CD4-positive, alpha-beta T cell treated with Interferon alpha-2 for 1 hour (primary cell): ENCODE measurements around the gene THAP4.
"Not testable (repeated sequence)": the region's sequence is repeated elsewhere in the genome, so short reads cannot be mapped to it uniquely, and the experiment has no call there.

Source experiments
- DNase-seq, 2 donors: peaks; one replicate each; pipeline ENCODE4 v3.0.0-alpha.2; 2020 to 2022

The THAP4 gene

GRCh38 chr2:241665731-241666440 lies 28.9 kb upstream of the THAP4 start:
- DNase-seq, result no peak

- not testable (repeated sequence) for DNase-seq
Observed at GRCh38 chr2:241662731-241663130, 25.8 kb upstream of the THAP4 start.

GRCh38 chr2:241660593-241661213 lies 23.7 kb upstream of the THAP4 start:
- DNase-seq, result no peak

GRCh38 chr2:241659150-241659739 lies 22.3 kb upstream of the THAP4 start:
- peak; percentile 15 to 45 for DNase-seq

GRCh38 chr2:241658296-241658695 lies 21.3 kb upstream of the THAP4 start:
- no peak for DNase-seq

GRCh38 chr2:241657786-241658254 lies 20.9 kb upstream of the THAP4 start:
- DNase-seq, result no peak

GRCh38 chr2:241656190-241656741 lies 19.3 kb upstream of the THAP4 start:
- no peak for DNase-seq

- no peak for DNase-seq
Observed at GRCh38 chr2:241655516-241656189, 18.7 kb upstream of the THAP4 start.

GRCh38 chr2:241654551-241654950 lies 17.6 kb upstream of the THAP4 start:
- no peak for DNase-seq

- DNase-seq, result no peak
Observed at GRCh38 chr2:241653210-241653750, 16.3 kb upstream of the THAP4 start.

GRCh38 chr2:241652722-241653121 lies 15.8 kb upstream of the THAP4 start:
- no peak for DNase-seq

- DNase-seq, result no peak
Observed at GRCh38 chr2:241652142-241652541, 15.2 kb upstream of the THAP4 start.

- DNase-seq, result no peak
Observed at GRCh38 chr2:241649927-241650326, 13.0 kb upstream of the THAP4 start.

- DNase-seq, result no peak
Observed at GRCh38 chr2:241649404-241649803, 12.4 kb upstream of the THAP4 start.

- DNase-seq, result no peak
Observed at GRCh38 chr2:241648453-241648852, 11.5 kb upstream of the THAP4 start.

- no peak for DNase-seq
Observed at GRCh38 chr2:241645915-241646645, 9.1 kb upstream of the THAP4 start.

- DNase-seq, result no peak
Observed at GRCh38 chr2:241645056-241645914, 8.3 kb upstream of the THAP4 start.

GRCh38 chr2:241641631-241642030 lies 4.7 kb upstream of the THAP4 start:
- DNase-seq, result no peak

GRCh38 chr2:241640165-241640795 lies 3.3 kb upstream of the THAP4 start:
- no peak for DNase-seq

- no peak for DNase-seq
Observed at GRCh38 chr2:241639385-241639784, 2.4 kb upstream of the THAP4 start.

GRCh38 chr2:241638940-241639339 lies 2.0 kb upstream of the THAP4 start:
- no peak for DNase-seq
